CD4-positive, alpha-beta T cell treated with Interleukin-6 at 100 ng/mL for 8 hours (primary cell): ENCODE results near the gene TBPL2.
"Not testable (repeated sequence)": the region's sequence is repeated elsewhere in the genome, so short reads cannot be mapped to it uniquely, and the experiment has no call there.

Source experiments
- DNase-seq: peaks from one replicate; pipeline ENCODE4 v3.0.0-alpha.2; 2020; ENCODE audit warnings: mixed read lengths, low spot score

Gene TBPL2

GRCh38 chr14:55401751-55402150, 38.7 kb downstream of the TBPL2 start:
- no peak for DNase-seq

GRCh38 chr14:55399852-55400251, 40.6 kb downstream of the TBPL2 start:
- no peak for DNase-seq

GRCh38 chr14:55399183-55399582, 41.2 kb downstream of the TBPL2 start:
- no peak for DNase-seq

- DNase-seq, result no peak
Measured at GRCh38 chr14:55398679-55399078, 41.7 kb downstream of the TBPL2 start.

- no peak for DNase-seq
Measured at GRCh38 chr14:55389330-55389729, 51.1 kb downstream of the TBPL2 start.

GRCh38 chr14:55388160-55388559, 52.3 kb downstream of the TBPL2 start:
- DNase-seq, result no peak

- no peak for DNase-seq
Measured at GRCh38 chr14:55387121-55387520, 53.3 kb downstream of the TBPL2 start.

- peak; percentile 10 for DNase-seq
Measured at GRCh38 chr14:55386037-55386808, 54.2 kb downstream of the TBPL2 start.

- DNase-seq, result no peak
Measured at GRCh38 chr14:55384536-55384935, 55.9 kb downstream of the TBPL2 start.

- no peak for DNase-seq
Measured at GRCh38 chr14:55383541-55384140, 56.8 kb downstream of the TBPL2 start.

- DNase-seq, result not testable (repeated sequence)
Measured at GRCh38 chr14:55383056-55383466, 57.4 kb downstream of the TBPL2 start.

GRCh38 chr14:55382483-55382882, 57.9 kb downstream of the TBPL2 start:
- no peak for DNase-seq

GRCh38 chr14:55381561-55381960, 58.9 kb downstream of the TBPL2 start:
- DNase-seq, result no peak

- no peak for DNase-seq
Measured at GRCh38 chr14:55381040-55381439, 59.4 kb downstream of the TBPL2 start.

- DNase-seq, result no peak
Measured at GRCh38 chr14:55377236-55377635, 63.2 kb downstream of the TBPL2 start.

GRCh38 chr14:55374771-55375170, 65.6 kb downstream of the TBPL2 start:
- no peak for DNase-seq

- DNase-seq, result peak; percentile 58
Measured at GRCh38 chr14:55373784-55374705, 66.4 kb downstream of the TBPL2 start.

- no peak for DNase-seq
Measured at GRCh38 chr14:55372825-55373224, 67.6 kb downstream of the TBPL2 start.

- no peak for DNase-seq
Measured at GRCh38 chr14:55372423-55372822, 68.0 kb downstream of the TBPL2 start.

GRCh38 chr14:55370883-55371455, 69.4 kb downstream of the TBPL2 start:
- no peak for DNase-seq

GRCh38 chr14:55366271-55366670, 74.1 kb downstream of the TBPL2 start:
- DNase-seq, result no peak
